ENCODE measurements around the gene PDS5B.

The PDS5B gene

DNA sequence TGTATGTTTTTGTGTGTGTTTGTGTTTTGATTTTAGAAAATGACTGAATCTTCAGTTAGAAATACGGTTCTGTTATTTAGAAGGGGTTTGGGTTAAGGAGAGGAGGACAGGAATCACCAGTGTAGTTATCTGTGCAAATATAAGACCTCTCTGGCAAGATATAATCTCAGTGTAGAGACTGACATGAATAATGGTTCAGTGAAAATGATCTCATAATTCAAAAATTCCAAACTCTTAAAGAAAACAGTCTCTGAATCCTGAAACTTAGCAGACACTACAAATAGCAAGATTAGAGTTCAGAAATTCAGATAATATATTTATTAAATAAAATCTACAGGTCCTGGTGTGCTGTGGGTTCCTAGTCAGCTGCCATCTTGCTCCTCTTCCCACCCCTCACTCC, 73.5 kb downstream of the PDS5B start:
- Histone ChIP-seq H3K4me1 (ENCODE audit: control insufficient read depth, insufficient read depth, low read length) (no peaks in the 10 kb centered on the region), H3K36me3 (ENCODE audit: control insufficient read depth in 2 of 2, insufficient read depth in 1 of 2, low read length in 2 of 2) (no peaks in the 10 kb centered on the region), H3K27ac (ENCODE audit: extremely low read depth, low read depth, low read length) (no peak overlapping the region), H3K4me3 (ENCODE audit: low read depth, low read length) (no peak overlapping the region), H3K9me3 (ENCODE audit: control insufficient read depth, insufficient read depth, low read depth, low read length) (no peaks in the 10 kb centered on the region)
- POLR2A ChIA-PET, result no interaction called here
- TF ChIP-seq ZNF335 (tag by site-specific recombination; conservative IDR thresholded peaks at IDR 0.05), result no peak
- TF ChIP-seq FEZF1 (tag by site-specific recombination; IDR thresholded peaks at IDR 0.05), result no peak
- TF ChIP-seq, protein P1, sequence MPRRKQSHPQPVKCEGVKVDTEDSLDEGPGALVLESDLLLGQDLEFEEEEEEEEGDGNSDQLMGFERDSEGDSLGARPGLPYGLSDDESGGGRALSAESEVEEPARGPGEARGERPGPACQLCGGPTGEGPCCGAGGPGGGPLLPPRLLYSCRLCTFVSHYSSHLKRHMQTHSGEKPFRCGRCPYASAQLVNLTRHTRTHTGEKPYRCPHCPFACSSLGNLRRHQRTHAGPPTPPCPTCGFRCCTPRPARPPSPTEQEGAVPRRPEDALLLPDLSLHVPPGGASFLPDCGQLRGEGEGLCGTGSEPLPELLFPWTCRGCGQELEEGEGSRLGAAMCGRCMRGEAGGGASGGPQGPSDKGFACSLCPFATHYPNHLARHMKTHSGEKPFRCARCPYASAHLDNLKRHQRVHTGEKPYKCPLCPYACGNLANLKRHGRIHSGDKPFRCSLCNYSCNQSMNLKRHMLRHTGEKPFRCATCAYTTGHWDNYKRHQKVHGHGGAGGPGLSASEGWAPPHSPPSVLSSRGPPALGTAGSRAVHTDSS (tag by site-specific recombination; IDR thresholded peaks at IDR 0.05), result no peak
- TF ChIP-seq, protein P2, sequence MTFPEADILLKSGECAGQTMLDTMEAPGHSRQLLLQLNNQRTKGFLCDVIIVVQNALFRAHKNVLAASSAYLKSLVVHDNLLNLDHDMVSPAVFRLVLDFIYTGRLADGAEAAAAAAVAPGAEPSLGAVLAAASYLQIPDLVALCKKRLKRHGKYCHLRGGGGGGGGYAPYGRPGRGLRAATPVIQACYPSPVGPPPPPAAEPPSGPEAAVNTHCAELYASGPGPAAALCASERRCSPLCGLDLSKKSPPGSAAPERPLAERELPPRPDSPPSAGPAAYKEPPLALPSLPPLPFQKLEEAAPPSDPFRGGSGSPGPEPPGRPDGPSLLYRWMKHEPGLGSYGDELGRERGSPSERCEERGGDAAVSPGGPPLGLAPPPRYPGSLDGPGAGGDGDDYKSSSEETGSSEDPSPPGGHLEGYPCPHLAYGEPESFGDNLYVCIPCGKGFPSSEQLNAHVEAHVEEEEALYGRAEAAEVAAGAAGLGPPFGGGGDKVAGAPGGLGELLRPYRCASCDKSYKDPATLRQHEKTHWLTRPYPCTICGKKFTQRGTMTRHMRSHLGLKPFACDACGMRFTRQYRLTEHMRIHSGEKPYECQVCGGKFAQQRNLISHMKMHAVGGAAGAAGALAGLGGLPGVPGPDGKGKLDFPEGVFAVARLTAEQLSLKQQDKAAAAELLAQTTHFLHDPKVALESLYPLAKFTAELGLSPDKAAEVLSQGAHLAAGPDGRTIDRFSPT (tag by site-specific recombination; IDR thresholded peaks at IDR 0.05), result no peak
- TF ChIP-seq ZNF112 (tag by site-specific recombination; IDR thresholded peaks at IDR 0.05), result no peak
- TF ChIP-seq ZNF707 (tag by site-specific recombination; IDR thresholded peaks at IDR 0.05), result no peak
- no peak for TF ChIP-seq ZNF433 (tag by site-specific recombination; IDR thresholded peaks at IDR 0.05; ENCODE audit: low read depth)
- TF ChIP-seq, protein P3, sequence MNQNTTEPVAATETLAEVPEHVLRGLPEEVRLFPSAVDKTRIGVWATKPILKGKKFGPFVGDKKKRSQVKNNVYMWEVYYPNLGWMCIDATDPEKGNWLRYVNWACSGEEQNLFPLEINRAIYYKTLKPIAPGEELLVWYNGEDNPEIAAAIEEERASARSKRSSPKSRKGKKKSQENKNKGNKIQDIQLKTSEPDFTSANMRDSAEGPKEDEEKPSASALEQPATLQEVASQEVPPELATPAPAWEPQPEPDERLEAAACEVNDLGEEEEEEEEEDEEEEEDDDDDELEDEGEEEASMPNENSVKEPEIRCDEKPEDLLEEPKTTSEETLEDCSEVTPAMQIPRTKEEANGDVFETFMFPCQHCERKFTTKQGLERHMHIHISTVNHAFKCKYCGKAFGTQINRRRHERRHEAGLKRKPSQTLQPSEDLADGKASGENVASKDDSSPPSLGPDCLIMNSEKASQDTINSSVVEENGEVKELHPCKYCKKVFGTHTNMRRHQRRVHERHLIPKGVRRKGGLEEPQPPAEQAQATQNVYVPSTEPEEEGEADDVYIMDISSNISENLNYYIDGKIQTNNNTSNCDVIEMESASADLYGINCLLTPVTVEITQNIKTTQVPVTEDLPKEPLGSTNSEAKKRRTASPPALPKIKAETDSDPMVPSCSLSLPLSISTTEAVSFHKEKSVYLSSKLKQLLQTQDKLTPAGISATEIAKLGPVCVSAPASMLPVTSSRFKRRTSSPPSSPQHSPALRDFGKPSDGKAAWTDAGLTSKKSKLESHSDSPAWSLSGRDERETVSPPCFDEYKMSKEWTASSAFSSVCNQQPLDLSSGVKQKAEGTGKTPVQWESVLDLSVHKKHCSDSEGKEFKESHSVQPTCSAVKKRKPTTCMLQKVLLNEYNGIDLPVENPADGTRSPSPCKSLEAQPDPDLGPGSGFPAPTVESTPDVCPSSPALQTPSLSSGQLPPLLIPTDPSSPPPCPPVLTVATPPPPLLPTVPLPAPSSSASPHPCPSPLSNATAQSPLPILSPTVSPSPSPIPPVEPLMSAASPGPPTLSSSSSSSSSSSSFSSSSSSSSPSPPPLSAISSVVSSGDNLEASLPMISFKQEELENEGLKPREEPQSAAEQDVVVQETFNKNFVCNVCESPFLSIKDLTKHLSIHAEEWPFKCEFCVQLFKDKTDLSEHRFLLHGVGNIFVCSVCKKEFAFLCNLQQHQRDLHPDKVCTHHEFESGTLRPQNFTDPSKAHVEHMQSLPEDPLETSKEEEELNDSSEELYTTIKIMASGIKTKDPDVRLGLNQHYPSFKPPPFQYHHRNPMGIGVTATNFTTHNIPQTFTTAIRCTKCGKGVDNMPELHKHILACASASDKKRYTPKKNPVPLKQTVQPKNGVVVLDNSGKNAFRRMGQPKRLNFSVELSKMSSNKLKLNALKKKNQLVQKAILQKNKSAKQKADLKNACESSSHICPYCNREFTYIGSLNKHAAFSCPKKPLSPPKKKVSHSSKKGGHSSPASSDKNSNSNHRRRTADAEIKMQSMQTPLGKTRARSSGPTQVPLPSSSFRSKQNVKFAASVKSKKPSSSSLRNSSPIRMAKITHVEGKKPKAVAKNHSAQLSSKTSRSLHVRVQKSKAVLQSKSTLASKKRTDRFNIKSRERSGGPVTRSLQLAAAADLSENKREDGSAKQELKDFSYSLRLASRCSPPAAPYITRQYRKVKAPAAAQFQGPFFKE (tag by site-specific recombination; IDR thresholded peaks at IDR 0.05; ENCODE audit: borderline replicate concordance), result no peak
- TF ChIP-seq ZNF155 (tag by site-specific recombination; IDR thresholded peaks at IDR 0.05), result no peak
- no peak for TF ChIP-seq ZNF626 (tag by site-specific recombination; IDR thresholded peaks at IDR 0.05)
- no peak for TF ChIP-seq ZNF341 (tag by site-specific recombination; IDR thresholded peaks at IDR 0.05; ENCODE audit: low read depth)
- no peak for TF ChIP-seq BCL11B (tag by site-specific recombination; IDR thresholded peaks at IDR 0.05; ENCODE audit: low read depth)
- no peak for TF ChIP-seq ZNF114 (tag by site-specific recombination; IDR thresholded peaks at IDR 0.05)
- TF ChIP-seq ZNF423 (tag by site-specific recombination; IDR thresholded peaks at IDR 0.05), result no peak
- TF ChIP-seq ZBTB21 (tag by site-specific recombination; IDR thresholded peaks at IDR 0.05), result no peak
- no peak for TF ChIP-seq EGR2 (tag by site-specific recombination; IDR thresholded peaks at IDR 0.05; ENCODE audit: low read depth)
- TF ChIP-seq, protein P4, sequence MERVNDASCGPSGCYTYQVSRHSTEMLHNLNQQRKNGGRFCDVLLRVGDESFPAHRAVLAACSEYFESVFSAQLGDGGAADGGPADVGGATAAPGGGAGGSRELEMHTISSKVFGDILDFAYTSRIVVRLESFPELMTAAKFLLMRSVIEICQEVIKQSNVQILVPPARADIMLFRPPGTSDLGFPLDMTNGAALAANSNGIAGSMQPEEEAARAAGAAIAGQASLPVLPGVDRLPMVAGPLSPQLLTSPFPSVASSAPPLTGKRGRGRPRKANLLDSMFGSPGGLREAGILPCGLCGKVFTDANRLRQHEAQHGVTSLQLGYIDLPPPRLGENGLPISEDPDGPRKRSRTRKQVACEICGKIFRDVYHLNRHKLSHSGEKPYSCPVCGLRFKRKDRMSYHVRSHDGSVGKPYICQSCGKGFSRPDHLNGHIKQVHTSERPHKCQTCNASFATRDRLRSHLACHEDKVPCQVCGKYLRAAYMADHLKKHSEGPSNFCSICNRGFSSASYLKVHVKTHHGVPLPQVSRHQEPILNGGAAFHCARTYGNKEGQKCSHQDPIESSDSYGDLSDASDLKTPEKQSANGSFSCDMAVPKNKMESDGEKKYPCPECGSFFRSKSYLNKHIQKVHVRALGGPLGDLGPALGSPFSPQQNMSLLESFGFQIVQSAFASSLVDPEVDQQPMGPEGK (tag by site-specific recombination; IDR thresholded peaks at IDR 0.05), result no peak
- TF ChIP-seq ZNF292 (tag by site-specific recombination; IDR thresholded peaks at IDR 0.05; ENCODE audit: borderline replicate concordance, low read depth), result no peak
- TF ChIP-seq, protein P5, sequence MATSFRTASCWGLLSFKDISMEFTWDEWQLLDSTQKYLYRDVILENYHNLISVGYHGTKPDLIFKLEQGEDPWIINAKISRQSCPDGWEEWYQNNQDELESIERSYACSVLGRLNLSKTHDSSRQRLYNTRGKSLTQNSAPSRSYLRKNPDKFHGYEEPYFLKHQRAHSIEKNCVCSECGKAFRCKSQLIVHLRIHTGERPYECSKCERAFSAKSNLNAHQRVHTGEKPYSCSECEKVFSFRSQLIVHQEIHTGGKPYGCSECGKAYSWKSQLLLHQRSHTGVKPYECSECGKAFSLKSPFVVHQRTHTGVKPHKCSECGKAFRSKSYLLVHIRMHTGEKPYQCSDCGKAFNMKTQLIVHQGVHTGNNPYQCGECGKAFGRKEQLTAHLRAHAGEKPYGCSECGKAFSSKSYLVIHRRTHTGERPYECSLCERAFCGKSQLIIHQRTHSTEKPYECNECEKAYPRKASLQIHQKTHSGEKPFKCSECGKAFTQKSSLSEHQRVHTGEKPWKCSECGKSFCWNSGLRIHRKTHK (tag by site-specific recombination; IDR thresholded peaks at IDR 0.05), result no peak
- CTCF ChIA-PET, result interaction anchor here (0.6 to 1.4 kb wide), 4 partner anchors 9 to 615 kb away, joined by 3 to 11 read pairs (median 4); no protein-coding TSS in a partner anchor

Data from HEK293 (cell line).